HepG2 (cell line): ENCODE measurements around the gene GRB2. TPM values are rescaled to one million over a fixed set of nuclear protein-coding genes. Genes with fewer than 3 reads are reported as not detected.

ENCODE experiments used
- MLXIP ChIP-seq: sonication (generic); formaldehyde crosslinking; IDR thresholded peaks from 2 replicates; pipeline ENCODE4 v1.9.0; 2021; ENCODE audit warnings: missing genetic modification reagents, borderline replicate concordance
- SATB2 ChIP-seq: sonication (generic); formaldehyde crosslinking; IDR thresholded peaks from 2 replicates; pipeline ENCODE4 v1.5.0; 2020; ENCODE audit warnings: missing genetic modification reagents
- ZBTB40 ChIP-seq, 2 experiments: fragments of 450-650 bp in 1 of 2; sonication (generic) in 1 of 2; formaldehyde crosslinking in 1 of 2; IDR thresholded peaks; 2 replicates each; pipeline versions ENCODE4 v1.6.1 to v1.8.0; 2016 to 2022; ENCODE audit warnings: antibody characterized with exemption in 1 of 2, mild to moderate bottlenecking in 1 of 2, missing genetic modification reagents in 1 of 2
- polyA plus RNA-seq, 8 experiments: library from polyadenylated mRNA; depleted of rRNA in 3 of 8; stranded (reverse) in 7 of 8; unstranded in 1 of 8; fragments of >200 nt; fragmentation: Illumina TruSeq in 4 of 8; extraction: Trizol in 4 of 8; gene quantifications; 2 replicates each; pipeline versions ENCODE4 v1.2.1 to v1.2.3, GENCODE V29; 2011 to 2016; ENCODE audit warnings: low read depth in 4 of 8, missing spikeins in 1 of 8, mixed read lengths in 1 of 8; ENCODE audit not compliant: insufficient read depth in 1 of 8
- total RNA-seq, 5 experiments: library from RNA; depleted of rRNA; stranded (reverse); fragments of >200 nt; fragmentation: Illumina TruSeq; extraction: Trizol; gene quantifications; 2 replicates each; pipeline ENCODE4 v1.2.3, GENCODE V29; 2016; ENCODE audit warnings: low read depth in 1 of 5

Gene GRB2
- total and polyA plus RNA-seq, 2 of the 13 experiments (the other 11 are each of a cell fraction or from before 2014, with no cell fraction given), result 84.6 to 92.3 TPM

GRCh38 chr17:75387771-75388170, 17.7 kb downstream of the GRB2 start (continued):
- TF ChIP-seq ZBTB40 (IDR thresholded peaks at IDR 0.05), result no peak
- no peak for TF ChIP-seq ZBTB40 (CRISPR knock-in tag; IDR thresholded peaks at IDR 0.05)
- TF ChIP-seq SATB2, result no peak
- TF ChIP-seq MLXIP, result no peak
- TF ChIP-seq, all 625 proteins: peak for 0
